SK-N-MC (cell line): Measurements from ENCODE around the gene PTCH2.

Source experiments
- EZH2 ChIP-seq: fragments of 200-600 bp; sonication (generic); IDR thresholded peaks from one replicate; pipeline ENCODE4 v1.6.1; 2017; ENCODE audit warnings: antibody characterized with exemption
- FOXP2 ChIP-seq: optimal IDR thresholded peaks from 2 replicates; pipeline ENCODE3; 2011; ENCODE audit warnings: mild to moderate bottlenecking, moderate library complexity; ENCODE audit not compliant: insufficient read depth; ENCODE audit errors: extremely low read length, control extremely low read depth
- POLR2AphosphoS5 ChIP-seq: IDR thresholded peaks from 2 replicates; pipeline ENCODE4 v1.6.1; 2012; ENCODE audit warnings: mild to moderate bottlenecking, low read depth, low read length, borderline replicate concordance

- TF ChIP-seq POLR2AphosphoS5 (no peak), EZH2 (no peak), FOXP2 (no peak)
Measured at GRCh38 chr1:44835738-44836675, 7.0 kb downstream of the PTCH2 start.
